WI38 (cell line): ENCODE measurements around the gene REEP6.
"Not testable (repeated sequence)": the region's sequence is repeated elsewhere in the genome, so short reads cannot be mapped to it uniquely, and the experiment has no call there.

ENCODE experiments used
- H3K4me3 ChIP-seq: 2 replicates; pipeline ENCODE4 v1.5.1; 2011; ENCODE audit warnings: low read depth, mild to moderate bottlenecking, control low read depth, low read length
- TF ChIP-seq, protein P1 (sequence below): IDR thresholded peaks from 2 replicates; pipeline ENCODE4 v1.5.1; 2012; ENCODE audit warnings: low read depth, mild to moderate bottlenecking, control low read depth, low read length

REEP6 gene

GRCh38 chr19:1514986-1515721 lies 24.2 kb downstream of the REEP6 start:
- no peak overlapping the region for H3K4me3 ChIP-seq
- TF ChIP-seq, protein P1, sequence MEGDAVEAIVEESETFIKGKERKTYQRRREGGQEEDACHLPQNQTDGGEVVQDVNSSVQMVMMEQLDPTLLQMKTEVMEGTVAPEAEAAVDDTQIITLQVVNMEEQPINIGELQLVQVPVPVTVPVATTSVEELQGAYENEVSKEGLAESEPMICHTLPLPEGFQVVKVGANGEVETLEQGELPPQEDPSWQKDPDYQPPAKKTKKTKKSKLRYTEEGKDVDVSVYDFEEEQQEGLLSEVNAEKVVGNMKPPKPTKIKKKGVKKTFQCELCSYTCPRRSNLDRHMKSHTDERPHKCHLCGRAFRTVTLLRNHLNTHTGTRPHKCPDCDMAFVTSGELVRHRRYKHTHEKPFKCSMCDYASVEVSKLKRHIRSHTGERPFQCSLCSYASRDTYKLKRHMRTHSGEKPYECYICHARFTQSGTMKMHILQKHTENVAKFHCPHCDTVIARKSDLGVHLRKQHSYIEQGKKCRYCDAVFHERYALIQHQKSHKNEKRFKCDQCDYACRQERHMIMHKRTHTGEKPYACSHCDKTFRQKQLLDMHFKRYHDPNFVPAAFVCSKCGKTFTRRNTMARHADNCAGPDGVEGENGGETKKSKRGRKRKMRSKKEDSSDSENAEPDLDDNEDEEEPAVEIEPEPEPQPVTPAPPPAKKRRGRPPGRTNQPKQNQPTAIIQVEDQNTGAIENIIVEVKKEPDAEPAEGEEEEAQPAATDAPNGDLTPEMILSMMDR: no peak

- H3K4me3 ChIP-seq: no peak overlapping the region
- TF ChIP-seq, protein P1: no peak
These were observed 25.4 kb downstream of the REEP6 start for GRCh38 chr19:1516395-1516753.

GRCh38 chr19:1518471-1518870 lies 27.5 kb downstream of the REEP6 start:
- TF ChIP-seq, protein P1: no peak
- no peak overlapping the region for H3K4me3 ChIP-seq

- H3K4me3 ChIP-seq: not testable (repeated sequence)
These were observed 28.8 kb downstream of the REEP6 start for GRCh38 chr19:1519802-1520201.

DNA sequence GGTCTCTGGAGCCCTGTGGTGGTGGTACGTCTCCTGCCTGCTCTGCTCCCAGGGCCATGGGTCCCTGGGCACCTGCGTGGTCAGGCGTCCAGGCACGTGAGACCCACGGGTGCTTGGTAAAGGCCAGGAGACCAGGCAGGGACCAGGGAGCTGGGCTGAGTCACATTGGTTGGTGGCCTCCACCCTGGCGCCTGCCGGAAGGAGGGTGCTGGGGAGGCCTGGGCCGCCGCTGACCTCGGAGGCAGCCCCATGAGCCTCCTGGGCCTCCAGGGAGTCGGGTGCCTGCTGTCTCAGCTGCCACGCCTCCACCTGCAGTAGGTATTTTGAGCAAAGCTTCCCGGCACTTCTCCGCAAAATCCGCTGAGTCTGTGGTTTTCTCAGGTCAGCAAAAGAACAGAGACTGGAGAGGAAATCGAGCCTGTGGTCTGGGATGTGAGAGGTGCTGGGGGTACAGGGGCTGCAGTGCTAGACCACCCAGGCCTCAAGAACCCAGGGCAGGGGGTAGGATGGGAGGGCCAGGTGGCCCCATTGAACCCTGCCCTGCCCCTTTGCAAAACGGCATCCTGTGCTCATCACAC lies 29.3 kb downstream of the REEP6 start:
- no peak overlapping the region for H3K4me3 ChIP-seq
- TF ChIP-seq, protein P1: no peak

- H3K4me3 ChIP-seq: no peak overlapping the region
- TF ChIP-seq, protein P1: no peak
These were observed 30.7 kb downstream of the REEP6 start for GRCh38 chr19:1521636-1522035.

- H3K4me3 ChIP-seq: no peak overlapping the region
- TF ChIP-seq, protein P1: no peak
These were observed 31.1 kb downstream of the REEP6 start for GRCh38 chr19:1522061-1522460.
